SK-N-SH (cell line): ENCODE results near the gene SLC7A11.

ENCODE experiments used
- EP300 ChIP-seq, 2 experiments: IDR thresholded peaks; 2 replicates each; pipeline versions ENCODE4 v1.4.0 to v1.6.1; 2012; ENCODE audit warnings: borderline replicate concordance in 1 of 2, low read depth in 1 of 2, low read length in 1 of 2
- EZH2phosphoT487 ChIP-seq: fragments of 200-600 bp; sonication (generic); IDR thresholded peaks from 2 replicates; pipeline ENCODE4 v1.6.1; 2017; ENCODE audit warnings: low read depth, mixed run types, mild to moderate bottlenecking, antibody characterized with exemption, moderate library complexity, borderline replicate concordance
- FOXM1 ChIP-seq: IDR thresholded peaks from 2 replicates; pipeline ENCODE4 v1.4.0; 2012; ENCODE audit warnings: low read depth, mild to moderate bottlenecking
- MXI1 ChIP-seq: IDR thresholded peaks from 2 replicates; pipeline ENCODE4 v1.6.1; 2012; ENCODE audit warnings: mild to moderate bottlenecking, low read depth, low read length, improper control_type of control experiment
- POLR2AphosphoS5 ChIP-seq: IDR thresholded peaks from 2 replicates; pipeline ENCODE4 v1.6.1; 2012; ENCODE audit warnings: low read depth, low read length
- RCOR1 ChIP-seq: fragments of 150-350 bp; IDR thresholded peaks from 2 replicates; pipeline ENCODE4 v1.6.1; 2017; ENCODE audit warnings: antibody characterized with exemption, low read length
- TAF1 ChIP-seq: IDR thresholded peaks from 2 replicates; pipeline ENCODE4 v1.6.1; 2012; ENCODE audit warnings: low read depth, mild to moderate bottlenecking, low read length, moderate library complexity, borderline replicate concordance
- YY1 ChIP-seq: IDR thresholded peaks from 2 replicates; pipeline ENCODE4 v1.4.0; 2012; ENCODE audit warnings: low read depth, mild to moderate bottlenecking
- TF ChIP-seq, protein P1 (sequence below): fragments of 200-600 bp; sonication (generic); IDR thresholded peaks from 2 replicates; pipeline ENCODE4 v1.6.1; 2017; ENCODE audit warnings: antibody characterized with exemption, mild to moderate bottlenecking, moderate library complexity
- TF ChIP-seq, protein P2 (sequence below): IDR thresholded peaks from 2 replicates; pipeline ENCODE4 v1.6.1; 2012; ENCODE audit warnings: mild to moderate bottlenecking, low read depth, low read length, moderate library complexity

DNA sequence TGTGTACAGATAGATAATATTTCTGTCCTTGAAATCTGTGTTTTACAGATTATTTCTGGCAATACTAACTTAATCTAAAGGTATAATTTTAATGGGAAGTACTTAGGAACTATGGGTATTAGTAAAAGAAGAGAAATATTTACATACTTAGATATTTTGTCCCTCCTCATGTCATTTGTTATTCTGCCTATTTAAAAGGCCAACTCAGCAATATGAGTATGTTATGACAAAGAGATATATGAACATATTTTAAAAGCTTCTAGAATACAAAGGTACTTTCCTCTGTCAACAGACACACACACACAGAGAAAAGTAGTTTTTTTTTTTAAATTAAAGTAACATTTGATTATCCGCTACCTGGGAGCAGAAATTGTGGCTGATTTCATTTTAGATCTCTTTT lies 7.9 kb downstream of the SLC7A11 start:
- TF ChIP-seq, protein P1, sequence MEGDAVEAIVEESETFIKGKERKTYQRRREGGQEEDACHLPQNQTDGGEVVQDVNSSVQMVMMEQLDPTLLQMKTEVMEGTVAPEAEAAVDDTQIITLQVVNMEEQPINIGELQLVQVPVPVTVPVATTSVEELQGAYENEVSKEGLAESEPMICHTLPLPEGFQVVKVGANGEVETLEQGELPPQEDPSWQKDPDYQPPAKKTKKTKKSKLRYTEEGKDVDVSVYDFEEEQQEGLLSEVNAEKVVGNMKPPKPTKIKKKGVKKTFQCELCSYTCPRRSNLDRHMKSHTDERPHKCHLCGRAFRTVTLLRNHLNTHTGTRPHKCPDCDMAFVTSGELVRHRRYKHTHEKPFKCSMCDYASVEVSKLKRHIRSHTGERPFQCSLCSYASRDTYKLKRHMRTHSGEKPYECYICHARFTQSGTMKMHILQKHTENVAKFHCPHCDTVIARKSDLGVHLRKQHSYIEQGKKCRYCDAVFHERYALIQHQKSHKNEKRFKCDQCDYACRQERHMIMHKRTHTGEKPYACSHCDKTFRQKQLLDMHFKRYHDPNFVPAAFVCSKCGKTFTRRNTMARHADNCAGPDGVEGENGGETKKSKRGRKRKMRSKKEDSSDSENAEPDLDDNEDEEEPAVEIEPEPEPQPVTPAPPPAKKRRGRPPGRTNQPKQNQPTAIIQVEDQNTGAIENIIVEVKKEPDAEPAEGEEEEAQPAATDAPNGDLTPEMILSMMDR = no peak
- TF ChIP-seq POLR2AphosphoS5 = no peak
- no peak for TF ChIP-seq FOXM1
- TF ChIP-seq, protein P2, sequence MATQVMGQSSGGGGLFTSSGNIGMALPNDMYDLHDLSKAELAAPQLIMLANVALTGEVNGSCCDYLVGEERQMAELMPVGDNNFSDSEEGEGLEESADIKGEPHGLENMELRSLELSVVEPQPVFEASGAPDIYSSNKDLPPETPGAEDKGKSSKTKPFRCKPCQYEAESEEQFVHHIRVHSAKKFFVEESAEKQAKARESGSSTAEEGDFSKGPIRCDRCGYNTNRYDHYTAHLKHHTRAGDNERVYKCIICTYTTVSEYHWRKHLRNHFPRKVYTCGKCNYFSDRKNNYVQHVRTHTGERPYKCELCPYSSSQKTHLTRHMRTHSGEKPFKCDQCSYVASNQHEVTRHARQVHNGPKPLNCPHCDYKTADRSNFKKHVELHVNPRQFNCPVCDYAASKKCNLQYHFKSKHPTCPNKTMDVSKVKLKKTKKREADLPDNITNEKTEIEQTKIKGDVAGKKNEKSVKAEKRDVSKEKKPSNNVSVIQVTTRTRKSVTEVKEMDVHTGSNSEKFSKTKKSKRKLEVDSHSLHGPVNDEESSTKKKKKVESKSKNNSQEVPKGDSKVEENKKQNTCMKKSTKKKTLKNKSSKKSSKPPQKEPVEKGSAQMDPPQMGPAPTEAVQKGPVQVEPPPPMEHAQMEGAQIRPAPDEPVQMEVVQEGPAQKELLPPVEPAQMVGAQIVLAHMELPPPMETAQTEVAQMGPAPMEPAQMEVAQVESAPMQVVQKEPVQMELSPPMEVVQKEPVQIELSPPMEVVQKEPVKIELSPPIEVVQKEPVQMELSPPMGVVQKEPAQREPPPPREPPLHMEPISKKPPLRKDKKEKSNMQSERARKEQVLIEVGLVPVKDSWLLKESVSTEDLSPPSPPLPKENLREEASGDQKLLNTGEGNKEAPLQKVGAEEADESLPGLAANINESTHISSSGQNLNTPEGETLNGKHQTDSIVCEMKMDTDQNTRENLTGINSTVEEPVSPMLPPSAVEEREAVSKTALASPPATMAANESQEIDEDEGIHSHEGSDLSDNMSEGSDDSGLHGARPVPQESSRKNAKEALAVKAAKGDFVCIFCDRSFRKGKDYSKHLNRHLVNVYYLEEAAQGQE = no peak
- no peak for TF ChIP-seq EP300 (IDR thresholded peaks at IDR 0.05; ENCODE audit: borderline replicate concordance in 1 of 2, low read depth in 1 of 2, low read length in 1 of 2)
- TF ChIP-seq EZH2phosphoT487 = no peak
- no peak for TF ChIP-seq YY1
- TF ChIP-seq MXI1 = no peak
- no peak for TF ChIP-seq RCOR1
- no peak for TF ChIP-seq TAF1
